ENCODE results near the gene C19orf25. TPM values are rescaled to one million over a fixed set of nuclear protein-coding genes. Genes with fewer than 3 reads are reported as not detected.

Gene C19orf25
- total and polyA plus RNA-seq, 9 of the 15 experiments (the other 6 are each of a cell fraction or from before 2014, with no cell fraction given), result 0.79 to 96.0 (median 36.1) TPM

- intact Hi-C loops (cut with micrococcal nuclease) (no loop called here), in situ Hi-C loops (cut with MboI) (no loop called here)
- no peaks in the 10 kb centered on the region for H4K20me1 ChIP-seq (replicated peaks; ENCODE audit: control insufficient read depth, insufficient read depth, low read length)
- peaks cover 9% of the 10 kb centered on the region; the same call in 2 of the 3 replicates for H3K36me3 ChIP-seq (ENCODE audit: control insufficient read depth, insufficient read depth, low read length)
- no peak overlapping the region for H3K4me2 ChIP-seq (ENCODE audit: insufficient read depth, low read length)
- no peak for TF ChIP-seq ZNF146 (CRISPR knock-in tag; IDR thresholded peaks at IDR 0.05; ENCODE audit: unreplicated experiment)
- TF ChIP-seq MYC (IDR thresholded peaks at IDR 0.05; ENCODE audit: low read depth, low read length), result no peak
- TF ChIP-seq MYC (CRISPR knock-in tag; IDR thresholded peaks at IDR 0.05; ENCODE audit: borderline replicate concordance, low read depth), result no peak
- no peak for TF ChIP-seq NONO (IDR thresholded peaks at IDR 0.05; ENCODE audit: low read depth in 2 of 2, low read length in 1 of 2)
- 0 out of 2 replicates have a peak, but pooled peaks have one; percentile 10 for TF ChIP-seq ZNF740 (CRISPR knock-in tag; IDR thresholded peaks at IDR 0.05)
- no peak for TF ChIP-seq ZNF740 (tag; IDR thresholded peaks at IDR 0.05)
- TF ChIP-seq RBM25 (IDR thresholded peaks at IDR 0.05; ENCODE audit: low read depth, low read length, severe bottlenecking), result no peak
- TF ChIP-seq ZFX (CRISPR knock-in tag; IDR thresholded peaks at IDR 0.05), result peak; percentile 10; the same call in 1 of the 2 replicates
- no peak for TF ChIP-seq SETDB1 (IDR thresholded peaks at IDR 0.05; ENCODE audit: low read length)
- TF ChIP-seq ZNF263 (CRISPR knock-in tag; IDR thresholded peaks at IDR 0.05; ENCODE audit: borderline replicate concordance), result peak; percentile 46; the same call in 1 of the 2 replicates
- no peak for TF ChIP-seq CBX8 (IDR thresholded peaks at IDR 0.05; ENCODE audit: borderline replicate concordance, extremely low read depth, low read depth, low read length, poor library complexity, severe bottlenecking)
- TF ChIP-seq SRSF9 (IDR thresholded peaks at IDR 0.05; ENCODE audit: borderline replicate concordance, low read depth, low read length), result no peak
- TF ChIP-seq TRIM28 (IDR thresholded peaks at IDR 0.05), result no peak
- no peak for TF ChIP-seq ZNF3 (CRISPR knock-in tag; IDR thresholded peaks at IDR 0.05)
- TF ChIP-seq MNT (conservative IDR thresholded peaks at IDR 0.05), result no peak
- TF ChIP-seq ZNF143 (CRISPR knock-in tag; IDR thresholded peaks at IDR 0.05), result no peak
- TF ChIP-seq POU5F1 (IDR thresholded peaks at IDR 0.05; ENCODE audit: borderline replicate concordance, low read depth, low read length, partially characterized antibody), result no peak
- no peak for TF ChIP-seq WHSC1 (IDR thresholded peaks at IDR 0.05; ENCODE audit: low read length)
- TF ChIP-seq TEAD1 (CRISPR knock-in tag; IDR thresholded peaks at IDR 0.05), result peak in 1 of 2 experiments; percentile 13; a peak in 1 of 4 replicates
- TF ChIP-seq ZNF124 (CRISPR knock-in tag; IDR thresholded peaks at IDR 0.05), result no peak
- TF ChIP-seq HNRNPLL (IDR thresholded peaks at IDR 0.05; ENCODE audit: low read depth, low read length, poor library complexity, severe bottlenecking), result no peak
- DNase-seq (ENCODE audit: extremely low read depth in 1 of 4, low spot score in 3 of 4), result no peak
- no peaks in the 10 kb centered on the region for H3K27me3 ChIP-seq (ENCODE audit: control insufficient read depth in 2 of 2, insufficient read depth in 2 of 2, low read length in 2 of 2)
- no peak overlapping the region for H2AFZ ChIP-seq (ENCODE audit: low read depth, low read length)
- H3K9ac ChIP-seq (ENCODE audit: insufficient read depth in 1 of 2, low read depth in 2 of 2, low read length in 2 of 2), result peak overlapping the region in 1 of 2 experiments; percentile 36; a peak in 1 of 4 replicates
- H3K9me3 ChIP-seq (replicated peaks; ENCODE audit: control insufficient read depth, insufficient read depth, low read depth, low read length), result no peaks in the 10 kb centered on the region
- no peak for ATAC-seq
- H3K79me2 ChIP-seq (ENCODE audit: control insufficient read depth, insufficient read depth, low read length), result no peaks in the 10 kb centered on the region
- BruUV-seq (replicated peaks), result no TSS peak
- no peak overlapping the region for H3K4me3 ChIP-seq
- no peak overlapping the region for H3K27ac ChIP-seq (ENCODE audit: extremely low read depth, low read depth, low read length)
- H3K4me1 ChIP-seq (replicated peaks in 1 of 2; ENCODE audit: control insufficient read depth in 2 of 2, insufficient read depth in 2 of 2, low read length in 2 of 2), result peaks cover 0 to 66% of the 10 kb centered on the region in 2 experiments; a peak in 4 of 5 replicates
- no peaks in the 10 kb centered on the region for H3K9me1 ChIP-seq (ENCODE audit: control insufficient read depth, insufficient read depth, low read length)
- WGBS (ENCODE audit: insufficient coverage, low coverage, missing lambda C conversion rate), result 75% methylated on average over 9 of the region's 9 CpGs
- ChIA-PET POLR2A (interaction anchor here (0.9 to 1.4 kb wide), 3 partner anchors 10 to 46 kb away, joined by 3 read pairs; partner anchors contain the start of gene REEP6), CTCF (ENCODE audit: low intra/inter-chr PET ratio) (no interaction called here)
- FAIRE-seq, result no peak
Observed at GRCh38 chr19:1501200-1501595, 22.2 kb upstream of the C19orf25 start.

All from K562 (cell line).